HepG2 (cell line): Measurements from ENCODE around the gene FRMD4A. TPM values are rescaled to one million over a fixed set of nuclear protein-coding genes. Genes with fewer than 3 reads are reported as not detected.

Experiments
- ATAC-seq: fragments of 200-7000 bp; cut with Tn5 transposase; 3 replicates; pipeline ENCODE4 v1.9.1; 2020; ENCODE audit warnings: mild to moderate bottlenecking, moderate library complexity
- BruUV-seq: library from RNA; stranded (reverse); fragments of 400-500 nt; replicated peaks from 2 replicates; lab custom pipeline; 2021; lab: Mats Ljungman, UMichigan
- CTCF ChIA-PET: fragments of 300-600 bp; formaldehyde crosslinking; extraction: SDS; loops from one replicate; lab custom pipeline; 2021; ENCODE audit warnings: low total read pairs, inconsistent platforms, low intra/inter-chr PET ratio; lab: Yijun Ruan, JAX
- POLR2A ChIA-PET: fragments of 350-600 bp; sonication (Branson Sonifier 250); formaldehyde crosslinking; loops from one replicate; lab custom pipeline; 2020; ENCODE audit warnings: antibody characterized with exemption, inconsistent platforms; lab: Yijun Ruan, JAX
- DNase-seq: peaks from one replicate; pipeline ENCODE4 v3.0.0-alpha.2; 2015; ENCODE audit warnings: low spot score
- FAIRE-seq: peaks from 3 replicates; lab custom pipeline; 2011; peaks lifted over from hg19 to GRCh38; lab: Jason Lieb, UNC
- H2AFZ ChIP-seq: one replicate; pipeline ENCODE4 v1.6.1; 2011; ENCODE audit warnings: low read length, inconsistent platforms
- H3K27ac ChIP-seq: fragments of 300-600 bp; 3 replicates; pipeline ENCODE4 v1.8.0; 2011; ENCODE audit warnings: mixed run types, mild to moderate bottlenecking, mixed read lengths, low read length, inconsistent platforms; ENCODE audit not compliant: insufficient read depth; ENCODE audit errors: extremely low read length
- H3K27me3 ChIP-seq, 2 experiments: fragments of 200-600 bp in 1 of 2; 2 replicates in 1 of 2; 3 replicates in 1 of 2; pipeline versions ENCODE4 v1.6.0 to v1.8.0; 2011; ENCODE audit warnings: low read length in 2 of 2, mild to moderate bottlenecking in 2 of 2, moderate library complexity in 2 of 2, inconsistent platforms in 1 of 2; ENCODE audit not compliant: insufficient read depth in 2 of 2, control insufficient read depth in 1 of 2
- H3K36me3 ChIP-seq, 2 experiments: fragments of 200-600 bp in 1 of 2; replicated peaks in 1 of 2; 2 replicates in 1 of 2; 3 replicates in 1 of 2; pipeline versions ENCODE4 v1.5.1 to v1.8.0; 2011; ENCODE audit warnings: low read length in 2 of 2, inconsistent platforms in 1 of 2; ENCODE audit not compliant: insufficient read depth in 2 of 2, control insufficient read depth in 1 of 2
- H3K4me1 ChIP-seq: 2 replicates; pipeline ENCODE4 v1.5.1; 2012; ENCODE audit warnings: low read length, inconsistent platforms; ENCODE audit not compliant: insufficient read depth
- H3K4me2 ChIP-seq: 2 replicates; pipeline ENCODE4 v1.6.0; 2011; ENCODE audit warnings: low read depth, low read length, inconsistent platforms
- H3K4me3 ChIP-seq, 3 experiments: fragments of 200-600 bp in 1 of 3; sonication (generic), shearing (Covaris generic) in 1 of 3; replicated peaks in 1 of 3; 2 replicates each; pipeline ENCODE4 v1.5.1; 2011 to 2016; ENCODE audit warnings: low read length in 3 of 3, inconsistent platforms in 2 of 3, low read depth in 2 of 3, mild to moderate bottlenecking in 2 of 3, control low read depth in 1 of 3, mixed read lengths in 1 of 3; ENCODE audit not compliant: insufficient read depth in 1 of 3
- H3K79me2 ChIP-seq: one replicate; pipeline ENCODE4 v1.6.1; 2011; ENCODE audit warnings: low read length, inconsistent platforms; ENCODE audit not compliant: insufficient read depth
- H3K9ac ChIP-seq: 2 replicates; pipeline ENCODE4 v1.6.0; 2011; ENCODE audit warnings: mild to moderate bottlenecking, low read depth, low read length, inconsistent platforms; ENCODE audit not compliant: insufficient read depth
- H3K9me3 ChIP-seq: 2 replicates; pipeline ENCODE4 v1.5.1; 2012; ENCODE audit warnings: mild to moderate bottlenecking, low read length
- H4K20me1 ChIP-seq: 2 replicates; pipeline ENCODE4 v1.6.0; 2011; ENCODE audit warnings: inconsistent platforms, mild to moderate bottlenecking, low read length, moderate library complexity; ENCODE audit not compliant: insufficient read depth
- AGO2 ChIP-seq: fragments of 200-400 bp; formaldehyde crosslinking; optimal IDR thresholded peaks from 2 replicates; pipeline ENCODE3; 2017; ENCODE audit warnings: mild to moderate bottlenecking, low read depth, low read length, moderate library complexity
- AHR ChIP-seq: IDR thresholded peaks from 2 replicates; pipeline ENCODE4 v1.6.1; 2018; ENCODE audit warnings: missing genetic modification reagents, missing compliant biosample characterization
- DRAP1 ChIP-seq: IDR thresholded peaks from 2 replicates; pipeline ENCODE4 v1.6.1; 2016; ENCODE audit warnings: missing genetic modification reagents, missing compliant biosample characterization
- EP300 ChIP-seq, 3 experiments: sonication (generic) in 1 of 3; formaldehyde crosslinking in 1 of 3; IDR thresholded peaks; 2 replicates each; pipeline versions ENCODE4 v1.5.1 to v1.6.1; 2011 to 2020; ENCODE audit warnings: low read depth in 2 of 3, low read length in 2 of 3, borderline replicate concordance in 1 of 3, improper control_type of control experiment in 1 of 3, mild to moderate bottlenecking in 1 of 3, missing genetic modification reagents in 1 of 3, moderate library complexity in 1 of 3
- ESRRA ChIP-seq: sonication (generic); formaldehyde crosslinking; IDR thresholded peaks from 2 replicates; pipeline ENCODE4 v1.5.1; 2020; ENCODE audit warnings: mild to moderate bottlenecking, low read depth, missing genetic modification reagents
- HIVEP1 ChIP-seq: sonication (generic); formaldehyde crosslinking; IDR thresholded peaks from 2 replicates; pipeline ENCODE4 v1.4.0; 2020; ENCODE audit warnings: mild to moderate bottlenecking, missing genetic modification reagents
- MAFF ChIP-seq: IDR thresholded peaks from 2 replicates; pipeline ENCODE4 v1.6.1; 2011; ENCODE audit warnings: low read depth, low read length, improper control_type of control experiment
- MAFK ChIP-seq, 2 experiments: IDR thresholded peaks in 1 of 2; conservative IDR thresholded peaks in 1 of 2; 2 replicates each; pipeline ENCODE4 v1.6.1; 2011; ENCODE audit warnings: improper control_type of control experiment in 2 of 2, low read length in 2 of 2
- MTF1 ChIP-seq: sonication (generic); formaldehyde crosslinking; IDR thresholded peaks from 2 replicates; pipeline ENCODE4 v1.5.0; 2020; ENCODE audit warnings: missing genetic modification reagents
- RARA ChIP-seq: IDR thresholded peaks from 2 replicates; pipeline ENCODE4 v1.6.1; 2016; ENCODE audit warnings: missing genetic modification reagents, missing compliant biosample characterization
- ZNF235 ChIP-seq: sonication (generic); formaldehyde crosslinking; IDR thresholded peaks from 2 replicates; pipeline ENCODE4 v1.8.1; 2023; ENCODE audit warnings: mild to moderate bottlenecking, missing genetic modification reagents, borderline replicate concordance
- ZNF275 ChIP-seq: sonication (generic); formaldehyde crosslinking; IDR thresholded peaks from 2 replicates; pipeline ENCODE4 v1.8.0; 2022; ENCODE audit warnings: missing genetic modification reagents, mild to moderate bottlenecking, inconsistent platforms, borderline replicate concordance
- ZNF460 ChIP-seq: sonication (generic); formaldehyde crosslinking; IDR thresholded peaks from 2 replicates; pipeline ENCODE4 v1.5.1; 2020; ENCODE audit warnings: missing genetic modification reagents, mild to moderate bottlenecking, borderline replicate concordance
- WGBS: methylation state at CpG from one replicate; pipeline ENCODE4 v1.1.6; 2017; ENCODE audit warnings: low lambda C conversion rate; 5-methylcytosine and 5-hydroxymethylcytosine counted together
- in situ Hi-C: cut with HindIII; loops from 2 replicates; pipeline ENCODE4 v1.10.0; 2017; ENCODE audit warnings: low pct_unique_long_range_greater_than_20kb; ENCODE audit not compliant: extremely low pct_ligation_motif_present
- intact Hi-C: fragments of 100-400 bp; cut with micrococcal nuclease; formaldehyde crosslinking; loops from one replicate; pipeline ENCODE4 v1.10.0; 2022; ENCODE audit not compliant: unreplicated experiment
- polyA plus RNA-seq, 8 experiments: library from polyadenylated mRNA; depleted of rRNA in 3 of 8; stranded (reverse) in 7 of 8; unstranded in 1 of 8; fragments of >200 nt; fragmentation: Illumina TruSeq in 4 of 8; extraction: Trizol in 4 of 8; gene quantifications; 2 replicates each; pipeline versions ENCODE4 v1.2.1 to v1.2.3, GENCODE V29; 2011 to 2016; ENCODE audit warnings: low read depth in 4 of 8, missing spikeins in 1 of 8, mixed read lengths in 1 of 8; ENCODE audit not compliant: insufficient read depth in 1 of 8
- total RNA-seq, 5 experiments: library from RNA; depleted of rRNA; stranded (reverse); fragments of >200 nt; fragmentation: Illumina TruSeq; extraction: Trizol; gene quantifications; 2 replicates each; pipeline ENCODE4 v1.2.3, GENCODE V29; 2016; ENCODE audit warnings: low read depth in 1 of 5
- TF ChIP-seq, protein P1 (sequence below): sonication (generic); formaldehyde crosslinking; IDR thresholded peaks from 2 replicates; pipeline ENCODE4 v1.5.0; 2020; ENCODE audit warnings: mild to moderate bottlenecking, missing genetic modification reagents

Gene FRMD4A
- total and polyA plus RNA-seq, 2 of the 13 experiments (the other 11 are each of a cell fraction or from before 2014, with no cell fraction given) = 0.09 to 0.26 TPM

DNA sequence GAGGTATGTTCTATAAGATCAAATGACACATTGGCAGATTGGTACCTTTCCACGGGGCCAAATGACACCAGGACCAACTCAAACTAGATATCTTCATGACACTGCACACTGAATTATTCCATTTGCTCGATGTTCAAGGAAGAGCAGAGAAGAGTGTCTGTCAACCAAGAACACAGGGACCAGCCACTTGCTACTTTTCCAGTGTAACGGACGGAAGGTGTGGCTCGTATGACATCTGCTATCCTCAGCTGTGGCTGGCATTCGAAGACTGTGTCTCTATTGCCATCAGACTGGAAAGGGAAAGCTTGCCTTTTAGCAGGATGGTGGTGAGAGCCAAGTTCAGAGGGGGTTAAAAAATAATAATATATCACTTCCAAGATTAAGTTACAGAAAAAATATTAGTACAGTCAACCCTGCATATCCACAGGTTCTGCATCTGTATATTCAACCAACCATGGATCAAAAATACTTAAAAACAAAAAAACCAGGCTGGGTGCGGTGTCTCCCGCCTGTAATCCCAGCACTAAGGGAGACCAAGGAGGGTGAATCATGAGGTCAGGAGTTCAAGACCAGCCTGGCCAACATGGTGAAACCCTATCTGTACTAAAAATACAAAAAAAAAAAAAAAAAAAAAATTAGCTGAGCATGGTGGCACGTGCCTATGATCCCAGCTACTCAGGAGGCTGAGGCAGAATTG lies 506.9 kb downstream of the FRMD4A start:
- POLR2A ChIA-PET = no interaction called here
- DNase-seq (no peak), ATAC-seq (no peak), FAIRE-seq (no peak)
- H3K4me2 ChIP-seq = no peak overlapping the region
- WGBS = 28% methylated on average over 9 of the region's 9 CpGs
- TF ChIP-seq, protein P1, sequence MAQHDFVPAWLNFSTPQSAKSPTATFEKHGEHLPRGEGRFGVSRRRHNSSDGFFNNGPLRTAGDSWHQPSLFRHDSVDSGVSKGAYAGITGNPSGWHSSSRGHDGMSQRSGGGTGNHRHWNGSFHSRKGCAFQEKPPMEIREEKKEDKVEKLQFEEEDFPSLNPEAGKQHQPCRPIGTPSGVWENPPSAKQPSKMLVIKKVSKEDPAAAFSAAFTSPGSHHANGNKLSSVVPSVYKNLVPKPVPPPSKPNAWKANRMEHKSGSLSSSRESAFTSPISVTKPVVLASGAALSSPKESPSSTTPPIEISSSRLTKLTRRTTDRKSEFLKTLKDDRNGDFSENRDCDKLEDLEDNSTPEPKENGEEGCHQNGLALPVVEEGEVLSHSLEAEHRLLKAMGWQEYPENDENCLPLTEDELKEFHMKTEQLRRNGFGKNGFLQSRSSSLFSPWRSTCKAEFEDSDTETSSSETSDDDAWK (CRISPR knock-in tag) = no peak
- TF ChIP-seq ZNF235 (CRISPR knock-in tag) (no peak), ESRRA (no peak), MAFF (no peak), RARA (CRISPR knock-in tag) (no peak), ZNF275 (CRISPR knock-in tag) (no peak), MAFK (conservative IDR thresholded peaks at IDR 0.05 in 1 of 2, IDR thresholded peaks at IDR 0.05 in 1 of 2; ENCODE audit: low read length in 2 of 2) (no peak), AHR (CRISPR knock-in tag) (no peak), HIVEP1 (CRISPR knock-in tag) (no peak), MTF1 (no peak), EP300 (IDR thresholded peaks at IDR 0.05; ENCODE audit: low read depth in 2 of 2, low read length in 2 of 2) (no peak), EP300 (CRISPR knock-in tag; IDR thresholded peaks at IDR 0.05; ENCODE audit: borderline replicate concordance) (no peak), DRAP1 (no peak), AGO2 (no peak), ZNF460 (CRISPR knock-in tag) (no peak)
- in situ Hi-C loops (no loop called here), intact Hi-C loops (no loop called here)
- CTCF ChIA-PET = no interaction called here
- no peak overlapping the region for H3K9ac ChIP-seq
- H3K4me3 ChIP-seq = no peak overlapping the region
- H4K20me1 ChIP-seq = no peaks in the 10 kb centered on the region
- H3K4me1 ChIP-seq = no peaks in the 10 kb centered on the region
- BruUV-seq = no TSS peak
- H3K27me3 ChIP-seq = peaks cover 8 to 56% of the 10 kb centered on the region in 2 experiments
- no peaks in the 10 kb centered on the region for H3K36me3 ChIP-seq
- no peak overlapping the region for H2AFZ ChIP-seq
- H3K27ac ChIP-seq = no peak overlapping the region
- H3K79me2 ChIP-seq = no peaks in the 10 kb centered on the region
- no peaks in the 10 kb centered on the region for H3K9me3 ChIP-seq
